ENCODE data around the gene SLC5A8. TPM values are rescaled to one million over a fixed set of nuclear protein-coding genes. Genes with fewer than 3 reads are reported as not detected.

The SLC5A8 gene
- total and polyA plus RNA-seq, 9 of the 15 experiments (the other 6 are each of a cell fraction or from before 2014, with no cell fraction given) = not detected

GRCh38 chr12:101235686-101236085 lies 25.6 kb upstream of the SLC5A8 start:
- TF ChIP-seq ZNF644 (tag; IDR thresholded peaks at IDR 0.05; ENCODE audit: low read depth) = no peak
- no peak for TF ChIP-seq ELF1 (tag; IDR thresholded peaks at IDR 0.05)
- no peak for TF ChIP-seq KHSRP (IDR thresholded peaks at IDR 0.05)
- TF ChIP-seq ZBTB26 (CRISPR knock-in tag; IDR thresholded peaks at IDR 0.05) = no peak
- TF ChIP-seq MECOM (CRISPR knock-in tag; IDR thresholded peaks at IDR 0.05) = no peak
- no peak for TF ChIP-seq GTF3C2 (IDR thresholded peaks at IDR 0.05; ENCODE audit: borderline replicate concordance, extremely low read depth, insufficient read length)
- no peak for TF ChIP-seq CBX1 (IDR thresholded peaks at IDR 0.05; ENCODE audit: low read depth)
- TF ChIP-seq NFIC (IDR thresholded peaks at IDR 0.05) = no peak
- TF ChIP-seq CEBPG (CRISPR knock-in tag; IDR thresholded peaks at IDR 0.05) = no peak
- TF ChIP-seq CEBPG (tag; conservative IDR thresholded peaks at IDR 0.05 in 1 of 2, IDR thresholded peaks at IDR 0.05 in 1 of 2) = no peak
- TF ChIP-seq ETV1 (tag; conservative IDR thresholded peaks at IDR 0.05; ENCODE audit: low read depth) = no peak
- TF ChIP-seq CBX2 (IDR thresholded peaks at IDR 0.05; ENCODE audit: insufficient read depth, low read length, poor library complexity, severe bottlenecking) = no peak
- no peak for TF ChIP-seq ETV5 (CRISPR knock-in tag; IDR thresholded peaks at IDR 0.05; ENCODE audit: low read depth)
- TF ChIP-seq ZNF212 (CRISPR knock-in tag; IDR thresholded peaks at IDR 0.05) = no peak
- no peak for TF ChIP-seq RBM34 (IDR thresholded peaks at IDR 0.05; ENCODE audit: borderline replicate concordance, insufficient read depth, low read length)
- TF ChIP-seq PRMT5 (CRISPR knock-in tag; IDR thresholded peaks at IDR 0.05) = no peak
- no peak for TF ChIP-seq HCFC1 (IDR thresholded peaks at IDR 0.05; ENCODE audit: low read depth, low read length)
- TF ChIP-seq MBD2 (IDR thresholded peaks at IDR 0.05; ENCODE audit: borderline replicate concordance, low read depth) = no peak
- TF ChIP-seq PHB (CRISPR knock-in tag; IDR thresholded peaks at IDR 0.05) = no peak
- WGBS (ENCODE audit: insufficient coverage, low coverage, missing lambda C conversion rate) = 0% methylated on average over 2 of the region's 2 CpGs
- ATAC-seq (no peak), FAIRE-seq (no peak), DNase-seq (ENCODE audit: extremely low read depth in 1 of 4, low spot score in 3 of 4) (no peak)
- H3K27ac ChIP-seq (ENCODE audit: extremely low read depth, low read depth, low read length) = no peak overlapping the region
- no peaks in the 10 kb centered on the region for H3K9me1 ChIP-seq (ENCODE audit: control insufficient read depth, insufficient read depth, low read length)
- H3K4me1 ChIP-seq (replicated peaks in 1 of 2; ENCODE audit: control insufficient read depth in 2 of 2, insufficient read depth in 2 of 2, low read length in 2 of 2) = no peaks in the 10 kb centered on the region
- no peaks in the 10 kb centered on the region for H3K27me3 ChIP-seq (ENCODE audit: control insufficient read depth in 2 of 2, insufficient read depth in 2 of 2, low read length in 2 of 2)
- in situ Hi-C loops (cut with MboI) (no loop called here), intact Hi-C loops (cut with micrococcal nuclease) (no loop called here)
- H3K4me2 ChIP-seq (ENCODE audit: insufficient read depth, low read length) = no peak overlapping the region
- no peaks in the 10 kb centered on the region for H3K9me3 ChIP-seq (replicated peaks; ENCODE audit: control insufficient read depth, insufficient read depth, low read depth, low read length)
- CTCF ChIA-PET (ENCODE audit: low intra/inter-chr PET ratio) = interaction anchor here (0.6 kb wide), 1 partner anchor 295 kb away, joined by 3 read pairs; no protein-coding TSS in a partner anchor
- POLR2A ChIA-PET = no interaction called here
- no peak overlapping the region for H3K9ac ChIP-seq (ENCODE audit: insufficient read depth in 1 of 2, low read depth in 2 of 2, low read length in 2 of 2)
- H3K79me2 ChIP-seq (ENCODE audit: control insufficient read depth, insufficient read depth, low read length) = no peaks in the 10 kb centered on the region
- BruUV-seq (replicated peaks) = no TSS peak
- no peaks in the 10 kb centered on the region for H4K20me1 ChIP-seq (replicated peaks; ENCODE audit: control insufficient read depth, insufficient read depth, low read length)
- H2AFZ ChIP-seq (ENCODE audit: low read depth, low read length) = no peak overlapping the region
- no peak overlapping the region for H3K4me3 ChIP-seq
- no peaks in the 10 kb centered on the region for H3K36me3 ChIP-seq (ENCODE audit: control insufficient read depth, insufficient read depth, low read length)
